Skin epidermis (tissue), 12 donors: ENCODE results near the gene NKX1-1.

Experiments
- H3K27ac ChIP-seq, 21 experiments: fragments of 200-600 bp; sonication (generic) in 11 of 21; one replicate each; pipeline ENCODE4 v1.5.0; 2020; ENCODE audit warnings: mild to moderate bottlenecking in 3 of 21, inconsistent platforms in 2 of 21, moderate library complexity in 2 of 21
- H3K4me3 ChIP-seq, 7 experiments: fragments of 200-600 bp; sonication (generic) in 2 of 7; one replicate each; pipeline ENCODE4 v1.5.0; 2020; ENCODE audit warnings: inconsistent platforms in 2 of 7, mild to moderate bottlenecking in 2 of 7, moderate library complexity in 1 of 7

NKX1-1 gene

GRCh38 chr4:1364217-1364616 is 42.0 kb downstream of the NKX1-1 start:
- Histone ChIP-seq H3K27ac (no peak overlapping the region), H3K4me3 (no peak overlapping the region)

- no peak overlapping the region for H3K27ac ChIP-seq
- H3K4me3 ChIP-seq: no peak overlapping the region
Measured at GRCh38 chr4:1363513-1363912, 42.7 kb downstream of the NKX1-1 start.

- no peak overlapping the region for H3K27ac ChIP-seq
Measured at GRCh38 chr4:1362521-1362920, 43.7 kb downstream of the NKX1-1 start.

GRCh38 chr4:1362046-1362445 is 44.2 kb downstream of the NKX1-1 start:
- Histone ChIP-seq H3K27ac (no peak overlapping the region), H3K4me3 (no peak overlapping the region)

More at GRCh38 chr4:1362521-1362920, 43.7 kb downstream of the NKX1-1 start:
- no peak overlapping the region for H3K4me3 ChIP-seq

- H3K4me3 ChIP-seq: no peak overlapping the region
- H3K27ac ChIP-seq: peak overlapping the region in 1 of 21 experiments; percentile 47
Measured at GRCh38 chr4:1361431-1361830, 44.8 kb downstream of the NKX1-1 start.

GRCh38 chr4:1360423-1361283 is 45.6 kb downstream of the NKX1-1 start:
- Histone ChIP-seq H3K27ac (peak overlapping the region in 6 of 21 experiments; percentile 3 to 47 (median 18)), H3K4me3 (no peak overlapping the region)

- peak overlapping the region in 7 of 21 experiments; percentile 3 to 60 (median 12) for H3K27ac ChIP-seq
- no peak overlapping the region for H3K4me3 ChIP-seq
Measured at GRCh38 chr4:1359976-1360375, 46.3 kb downstream of the NKX1-1 start.

GRCh38 chr4:1359144-1359501 is 47.1 kb downstream of the NKX1-1 start:
- H3K4me3 ChIP-seq: no peak overlapping the region
- H3K27ac ChIP-seq: peak overlapping the region in 5 of 21 experiments; percentile 20 to 47 (median 35)

- peak overlapping the region in 5 of 21 experiments; percentile 20 to 47 (median 35) for H3K27ac ChIP-seq
- no peak overlapping the region for H3K4me3 ChIP-seq
Measured at GRCh38 chr4:1358421-1359143, 47.7 kb downstream of the NKX1-1 start.

- H3K4me3 ChIP-seq: no peak overlapping the region
- no peak overlapping the region for H3K27ac ChIP-seq
Measured at GRCh38 chr4:1357356-1358248, 48.6 kb downstream of the NKX1-1 start.

GRCh38 chr4:1356181-1356998 is 49.9 kb downstream of the NKX1-1 start:
- Histone ChIP-seq H3K4me3 (no peak overlapping the region), H3K27ac (no peak overlapping the region)

- no peak overlapping the region for H3K4me3 ChIP-seq
- H3K27ac ChIP-seq: no peak overlapping the region
Measured at GRCh38 chr4:1355378-1355777, 50.9 kb downstream of the NKX1-1 start.

- Histone ChIP-seq H3K4me3 (no peak overlapping the region), H3K27ac (no peak overlapping the region)
Measured at GRCh38 chr4:1354983-1355275, 51.3 kb downstream of the NKX1-1 start.

- H3K27ac ChIP-seq: no peak overlapping the region
- no peak overlapping the region for H3K4me3 ChIP-seq
Measured at GRCh38 chr4:1354136-1354982, 51.9 kb downstream of the NKX1-1 start.

- H3K27ac ChIP-seq: no peak overlapping the region
- no peak overlapping the region for H3K4me3 ChIP-seq
Measured at GRCh38 chr4:1353186-1354055, 52.8 kb downstream of the NKX1-1 start.
